Large intestine (tissue), 3 donors: ENCODE data around the gene COL23A1. TPM values are rescaled to one million over a fixed set of nuclear protein-coding genes. Genes with fewer than 3 reads are reported as not detected.

Source experiments
- DNase-seq, 2 donors: peaks; one replicate each; pipeline versions ENCODE4 v3.0.0 to v3.0.0-alpha.2; 2013
- H3K27ac ChIP-seq: one replicate; pipeline ENCODE4 v1.5.1; 2013; ENCODE audit warnings: low read length
- H3K27me3 ChIP-seq: 2 replicates; pipeline ENCODE4 v1.6.1; 2013; ENCODE audit warnings: low read length; ENCODE audit not compliant: control insufficient read depth, insufficient read depth
- H3K36me3 ChIP-seq: 2 replicates; pipeline ENCODE4 v1.6.1; 2013; ENCODE audit warnings: low read length; ENCODE audit not compliant: control insufficient read depth, insufficient read depth
- H3K4me1 ChIP-seq: one replicate; pipeline ENCODE4 v1.6.1; 2013; ENCODE audit warnings: low read length; ENCODE audit not compliant: control insufficient read depth, insufficient read depth
- H3K4me3 ChIP-seq: one replicate; pipeline ENCODE4 v1.5.1; 2013; ENCODE audit warnings: low read length
- H3K9me3 ChIP-seq: one replicate; pipeline ENCODE4 v1.6.1; 2013; ENCODE audit warnings: mild to moderate bottlenecking, low read depth, low read length, moderate library complexity; ENCODE audit not compliant: control insufficient read depth
- WGBS: methylation state at CpG from one replicate; pipeline ENCODE4 v1.1.5; 2013; ENCODE audit warnings: low lambda C conversion rate; ENCODE audit not compliant: insufficient coverage; 5-methylcytosine and 5-hydroxymethylcytosine counted together
- polyA plus RNA-seq: library from polyadenylated mRNA; unstranded; fragments of 120-200 nt; gene quantifications from one replicate; pipeline ENCODE4 v1.2.1, GENCODE V29; 2013

COL23A1 gene
- polyA plus RNA-seq, 1 donor, result 8.9 TPM

GRCh38 chr5:178365501-178366440, 224.4 kb downstream of the COL23A1 start:
- H3K9me3 ChIP-seq, result no peaks in the 10 kb centered on the region
- H3K36me3 ChIP-seq, result no peaks in the 10 kb centered on the region
- no peaks in the 10 kb centered on the region for H3K4me1 ChIP-seq
- no peaks in the 10 kb centered on the region for H3K27me3 ChIP-seq
- DNase-seq, result no peak
- no peak overlapping the region for H3K4me3 ChIP-seq
- no peak overlapping the region for H3K27ac ChIP-seq
- WGBS, result no CpG with 5 or more reads among the region's 27 CpGs

DNA sequence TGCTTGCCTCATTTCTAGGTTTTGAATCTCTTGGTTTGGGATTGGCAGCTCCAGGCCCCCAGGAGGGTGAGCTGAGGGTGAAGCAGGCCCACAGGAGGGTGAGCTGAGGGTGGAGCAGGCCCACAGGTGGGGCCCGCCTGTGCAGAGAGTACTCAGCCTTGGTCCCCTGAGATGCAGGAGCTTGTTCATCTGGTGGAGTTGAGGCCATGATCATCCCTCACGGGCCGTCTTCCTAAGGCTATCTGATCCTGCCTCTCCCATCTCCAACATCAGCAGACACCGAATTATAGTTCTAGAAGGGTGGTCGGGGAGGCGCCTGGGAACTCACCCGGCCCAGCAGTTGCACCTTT, 225.9 kb downstream of the COL23A1 start:
- no peak for DNase-seq
- H3K4me1 ChIP-seq, result no peaks in the 10 kb centered on the region
- no peak overlapping the region for H3K4me3 ChIP-seq
- H3K27ac ChIP-seq, result no peak overlapping the region
- no peaks in the 10 kb centered on the region for H3K27me3 ChIP-seq
- WGBS, result no CpG with 5 or more reads among the region's 7 CpGs
- no peaks in the 10 kb centered on the region for H3K9me3 ChIP-seq
- no peaks in the 10 kb centered on the region for H3K36me3 ChIP-seq

GRCh38 chr5:178363501-178364325, 226.5 kb downstream of the COL23A1 start:
- WGBS, result no CpG with 5 or more reads among the region's 25 CpGs
- DNase-seq, result no peak
- H3K4me3 ChIP-seq, result no peak overlapping the region

GRCh38 chr5:178361657-178362445, 228.3 kb downstream of the COL23A1 start:
- no peak for DNase-seq
- Histone ChIP-seq H3K9me3 (peaks cover 4% of the 10 kb centered on the region), H3K4me1 (peaks cover 4% of the 10 kb centered on the region), H3K27me3 (peaks cover 5% of the 10 kb centered on the region), H3K4me3 (no peak overlapping the region), H3K27ac (no peak overlapping the region), H3K36me3 (no peaks in the 10 kb centered on the region)
- WGBS, result no CpG with 5 or more reads among the region's 19 CpGs

More at GRCh38 chr5:178363501-178364325, 226.5 kb downstream of the COL23A1 start:
- Histone ChIP-seq H3K27ac (no peak overlapping the region), H3K27me3 (no peaks in the 10 kb centered on the region), H3K9me3 (no peaks in the 10 kb centered on the region), H3K36me3 (no peaks in the 10 kb centered on the region), H3K4me1 (no peaks in the 10 kb centered on the region)

DNA sequence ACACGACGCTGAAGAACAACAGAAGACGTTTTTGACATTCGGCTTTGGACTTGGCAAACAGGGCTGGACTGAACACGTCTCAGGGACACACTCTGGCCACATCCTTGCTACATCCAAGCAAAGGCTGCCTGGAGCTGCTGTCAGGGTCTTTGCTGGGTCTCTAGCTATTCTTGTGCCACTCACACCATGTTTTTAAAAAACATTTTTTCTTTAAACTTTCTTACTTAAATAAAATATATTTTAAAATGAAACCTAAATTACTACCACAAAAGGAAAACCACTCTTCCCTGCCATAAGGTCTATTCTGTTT, 229.3 kb downstream of the COL23A1 start:
- Histone ChIP-seq H3K36me3 (no peaks in the 10 kb centered on the region), H3K27ac (no peak overlapping the region), H3K27me3 (peaks cover 14% of the 10 kb centered on the region), H3K4me1 (peaks cover 5% of the 10 kb centered on the region), H3K9me3 (peaks cover 4% of the 10 kb centered on the region), H3K4me3 (no peak overlapping the region)
- DNase-seq, result no peak
- WGBS, result no CpG with 5 or more reads among the region's 5 CpGs

DNA sequence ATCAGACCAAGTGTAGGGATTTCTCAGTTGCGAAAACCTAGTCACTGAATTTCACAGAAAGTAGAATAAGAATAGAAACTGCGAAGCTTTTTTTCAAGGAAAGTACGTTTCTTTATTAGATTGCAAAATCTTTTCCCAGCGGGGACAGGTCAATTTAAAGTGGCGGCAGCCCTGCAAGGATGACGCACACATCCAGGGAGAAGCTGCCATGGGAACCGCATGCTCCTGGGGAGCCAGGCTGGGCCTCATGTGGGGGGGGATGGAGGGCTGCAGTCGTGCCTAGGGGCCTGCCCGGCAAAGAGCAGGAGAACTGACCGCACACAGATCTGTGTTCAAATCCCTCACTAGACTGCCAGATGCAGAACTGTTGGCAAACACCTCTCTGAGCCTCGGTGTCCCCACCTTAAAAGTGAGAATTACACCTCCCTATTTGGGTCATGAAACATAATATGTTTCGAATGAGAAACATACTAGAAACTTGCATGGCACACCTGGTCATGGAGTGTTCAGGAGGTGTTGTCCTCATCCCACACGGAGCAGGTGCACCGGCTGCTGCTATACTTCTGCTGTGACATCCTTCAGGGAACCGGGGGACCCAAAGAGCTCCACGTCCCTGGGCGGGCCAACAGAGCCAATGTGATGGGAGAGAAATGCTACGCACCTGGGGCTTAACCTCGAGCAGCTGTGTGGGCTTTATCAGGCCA, 229.8 kb downstream of the COL23A1 start:
- Histone ChIP-seq H3K27ac (no peak overlapping the region), H3K27me3 (peaks cover 14% of the 10 kb centered on the region), H3K4me1 (peaks cover 5% of the 10 kb centered on the region), H3K4me3 (no peak overlapping the region), H3K36me3 (no peaks in the 10 kb centered on the region), H3K9me3 (peaks cover 4% of the 10 kb centered on the region)
- no CpG with 5 or more reads among the region's 19 CpGs for WGBS
- DNase-seq, result no peak

GRCh38 chr5:178359738-178360137, 230.5 kb downstream of the COL23A1 start:
- Histone ChIP-seq H3K4me3 (no peak overlapping the region), H3K9me3 (peaks cover 4% of the 10 kb centered on the region), H3K27ac (no peak overlapping the region), H3K27me3 (peaks cover 14% of the 10 kb centered on the region), H3K4me1 (peaks cover 5% of the 10 kb centered on the region), H3K36me3 (no peaks in the 10 kb centered on the region)
- WGBS, result no CpG with 5 or more reads among the region's 9 CpGs
- no peak for DNase-seq

GRCh38 chr5:178357678-178358077, 232.5 kb downstream of the COL23A1 start:
- no peak for DNase-seq
- WGBS, result no CpG with 5 or more reads among the region's 5 CpGs
- H3K9me3 ChIP-seq, result peaks cover 4% of the 10 kb centered on the region
- H3K27ac ChIP-seq, result no peak overlapping the region
- H3K4me1 ChIP-seq, result peaks cover 5% of the 10 kb centered on the region
- peaks cover 14% of the 10 kb centered on the region for H3K27me3 ChIP-seq
- no peak overlapping the region for H3K4me3 ChIP-seq
- H3K36me3 ChIP-seq, result no peaks in the 10 kb centered on the region

DNA sequence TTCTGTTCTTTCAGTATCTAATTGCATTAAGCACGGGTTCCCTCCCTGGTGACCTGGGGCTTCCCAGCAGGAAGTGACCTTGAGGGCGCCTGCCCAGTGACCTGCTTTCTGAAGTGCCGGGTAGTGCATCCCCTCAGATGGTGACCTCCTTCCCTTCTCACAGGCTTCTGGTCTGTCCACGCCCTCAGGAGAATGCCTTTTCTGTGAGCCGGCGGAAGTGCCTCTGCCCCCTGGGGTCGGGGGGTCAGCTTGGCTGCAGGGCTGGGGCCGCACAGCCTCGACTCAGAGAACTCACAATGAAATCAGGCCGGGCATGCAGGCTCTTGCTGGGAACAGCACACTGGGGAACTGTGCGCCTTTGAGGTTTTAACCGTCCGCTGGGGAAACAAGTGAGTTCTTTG, 233.1 kb downstream of the COL23A1 start:
- H3K27me3 ChIP-seq, result peaks cover 14% of the 10 kb centered on the region
- no peaks in the 10 kb centered on the region for H3K36me3 ChIP-seq
- peaks cover 5% of the 10 kb centered on the region for H3K4me1 ChIP-seq
- no peak overlapping the region for H3K4me3 ChIP-seq
- peaks cover 4% of the 10 kb centered on the region for H3K9me3 ChIP-seq
- peak in 1 of 2 donors; percentile 13 for DNase-seq
- H3K27ac ChIP-seq, result no peak overlapping the region
- WGBS, result 90% methylated on average over 2 of the region's 13 CpGs
